ENCODE measurements around the gene ZNF516.

The ZNF516 gene

GRCh38 chr18:76399613-76400391 is 95.2 kb downstream of the ZNF516 start:
- no peak for DNase-seq (ENCODE audit: low read depth, low spot score)

GRCh38 chr18:76398896-76399612 is 96.0 kb downstream of the ZNF516 start:
- DNase-seq (ENCODE audit: low read depth, low spot score), result peak; percentile 57

DNA sequence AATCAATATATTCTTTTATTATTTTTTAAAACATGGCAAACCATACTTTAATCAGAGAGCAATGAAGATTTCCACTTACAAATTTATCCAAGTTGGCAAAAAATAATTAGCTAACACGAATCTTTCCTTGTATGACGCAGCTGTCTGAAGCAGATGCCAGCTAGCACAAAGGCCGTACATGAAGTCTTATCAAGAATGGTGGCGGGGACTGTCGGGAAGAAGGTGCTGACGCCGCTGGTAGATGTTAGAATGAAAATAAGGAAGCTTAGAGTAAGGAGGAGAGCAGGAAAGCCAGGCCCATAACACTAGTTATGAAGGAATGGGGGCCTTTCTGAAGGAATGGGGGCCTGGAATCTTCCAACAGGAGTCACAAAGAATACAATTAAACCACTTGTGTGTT is 96.7 kb downstream of the ZNF516 start:
- DNase-seq (ENCODE audit: low read depth, low spot score), result no peak

DNA sequence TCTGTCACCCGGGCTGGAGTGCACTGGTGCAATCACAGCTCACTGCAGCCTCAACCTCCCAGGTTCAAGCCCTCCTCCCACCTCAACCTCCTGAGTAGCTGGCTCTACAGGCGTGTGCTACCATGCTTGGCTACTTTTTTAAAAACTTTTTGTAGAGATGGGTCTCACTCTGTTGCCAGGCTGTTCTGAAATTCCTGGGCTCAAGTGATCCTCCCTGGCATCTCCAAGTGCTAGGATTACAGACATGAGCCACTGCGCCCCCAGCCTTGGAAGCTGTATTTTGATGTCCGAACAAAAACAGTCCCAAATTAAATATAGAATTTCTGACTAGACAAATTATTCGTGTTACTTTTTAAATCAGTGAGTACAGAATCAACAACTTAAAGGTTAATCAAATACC is 97.4 kb downstream of the ZNF516 start:
- DNase-seq (ENCODE audit: low read depth, low spot score), result no peak

DNA sequence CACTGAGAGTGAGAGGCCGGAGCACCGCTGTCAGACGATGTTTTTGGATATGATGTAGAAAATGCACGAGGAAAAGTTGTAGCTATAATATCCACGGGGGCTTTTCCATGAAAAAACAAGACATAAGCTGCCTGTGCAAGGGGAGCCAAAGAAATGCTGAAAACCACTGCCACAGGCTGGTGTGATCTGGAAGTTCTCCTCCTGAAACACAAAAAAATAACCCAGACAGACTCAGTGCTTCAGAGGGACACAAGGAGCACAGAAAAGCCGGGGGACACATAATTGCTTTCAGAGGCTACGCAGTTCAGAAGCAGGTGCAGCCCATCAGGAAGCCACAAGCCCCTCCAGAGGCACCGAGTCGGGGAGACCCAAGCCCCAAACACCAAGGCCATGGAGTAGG is 98.2 kb downstream of the ZNF516 start:
- no peak for DNase-seq (ENCODE audit: low read depth, low spot score)

- DNase-seq (ENCODE audit: low read depth, low spot score), result no peak
Measured at GRCh38 chr18:76395609-76396008, 99.4 kb downstream of the ZNF516 start.

- no peak for DNase-seq (ENCODE audit: low read depth, low spot score)
Measured at GRCh38 chr18:76394780-76395476, 100.1 kb downstream of the ZNF516 start.

GRCh38 chr18:76392349-76392748 is 102.7 kb downstream of the ZNF516 start:
- no peak for DNase-seq (ENCODE audit: low read depth, low spot score)

DNA sequence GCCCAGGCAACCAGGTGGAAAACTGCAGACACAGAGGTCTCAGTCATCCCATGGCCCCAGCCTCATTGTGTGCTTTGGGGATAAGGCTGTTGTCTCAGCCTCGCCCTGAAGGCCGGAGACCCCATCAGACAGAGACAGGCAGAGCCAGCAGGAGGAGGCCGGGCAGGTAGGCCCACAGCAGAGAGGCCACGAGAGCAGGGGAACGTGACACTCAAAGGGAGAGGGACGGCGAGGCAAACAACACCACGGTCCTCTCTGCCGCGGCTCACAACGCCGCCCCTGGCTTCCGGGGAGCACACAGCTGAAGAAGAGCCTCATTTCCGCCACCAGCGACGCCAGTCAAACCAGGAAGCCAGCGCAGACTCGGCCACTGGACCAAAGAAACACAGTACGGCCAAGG is 103.3 kb downstream of the ZNF516 start:
- no peak for DNase-seq (ENCODE audit: low read depth, low spot score)

- DNase-seq (ENCODE audit: low read depth, low spot score), result no peak
Measured at GRCh38 chr18:76391038-76391437, 104.0 kb downstream of the ZNF516 start.

GRCh38 chr18:76390452-76391035 is 104.5 kb downstream of the ZNF516 start:
- no peak for DNase-seq (ENCODE audit: low read depth, low spot score)

GRCh38 chr18:76389716-76390115 is 105.3 kb downstream of the ZNF516 start:
- no peak for DNase-seq (ENCODE audit: low read depth, low spot score)

DNA sequence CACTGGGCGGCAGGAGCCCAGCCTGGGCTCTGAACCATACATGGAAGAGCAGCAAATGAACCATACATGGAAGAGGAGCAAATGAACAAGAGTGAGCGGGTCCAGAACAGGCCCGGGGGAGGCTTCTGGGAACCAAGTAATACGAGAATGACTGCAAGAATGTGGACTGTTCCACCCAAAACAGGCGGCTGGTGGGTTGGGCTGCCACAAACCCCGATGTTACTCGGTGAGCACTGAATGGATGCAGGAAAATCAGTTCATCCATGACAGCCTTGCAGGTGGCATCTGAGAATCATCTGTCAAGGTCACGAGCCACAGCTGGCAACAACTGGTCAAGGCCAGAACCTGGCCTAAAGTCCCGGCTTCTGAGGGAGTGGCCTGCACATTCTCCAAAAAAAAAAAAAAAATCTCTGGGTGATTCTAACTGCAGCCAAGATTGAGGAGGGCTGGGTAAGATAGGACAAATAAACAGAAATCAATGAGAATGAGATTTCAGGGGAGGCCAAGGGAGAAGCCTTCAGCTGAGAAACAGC is 106.1 kb downstream of the ZNF516 start:
- DNase-seq (ENCODE audit: low read depth, low spot score), result no peak

DNA sequence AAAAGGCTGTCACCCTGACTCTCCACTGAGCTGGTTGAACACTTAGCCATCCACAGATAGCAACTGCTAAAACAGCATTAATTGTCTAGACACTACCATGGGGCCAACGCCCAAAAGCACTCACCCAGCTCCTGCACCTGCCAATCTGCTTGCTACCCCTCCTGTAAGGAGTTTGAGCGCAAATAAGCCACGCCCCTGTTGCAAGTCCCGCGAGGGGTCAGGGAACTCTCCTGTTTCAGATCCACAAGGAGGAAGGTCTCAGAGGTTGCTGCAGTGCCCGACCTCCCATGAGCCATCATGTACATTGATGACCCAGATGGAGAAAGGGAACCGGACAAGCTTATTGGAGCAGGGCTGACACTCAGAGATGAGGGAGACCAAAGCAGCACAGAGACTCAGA is 106.8 kb downstream of the ZNF516 start:
- DNase-seq (ENCODE audit: low read depth, low spot score), result no peak

DNA sequence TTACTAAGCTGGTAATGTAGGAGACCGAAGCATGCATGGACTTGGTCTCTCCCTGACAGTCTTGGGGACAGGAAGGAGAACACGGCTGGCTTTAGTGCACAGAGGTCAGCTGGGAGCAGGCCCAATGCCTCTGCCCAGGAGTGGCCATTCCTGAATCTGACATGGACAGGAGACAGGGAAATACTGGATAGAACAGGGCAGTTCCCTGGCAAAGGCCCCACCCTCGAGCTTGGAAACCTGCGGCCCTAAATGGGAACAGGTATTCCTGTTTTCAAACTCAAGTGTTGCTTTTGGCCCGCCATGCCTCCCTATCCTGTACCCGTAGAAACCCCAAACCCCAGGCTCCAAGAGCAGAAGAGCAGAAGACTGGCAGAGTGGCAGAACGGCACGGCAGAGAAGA is 107.4 kb downstream of the ZNF516 start:
- DNase-seq (ENCODE audit: low read depth, low spot score), result no peak

GRCh38 chr18:76386886-76387285 is 108.2 kb downstream of the ZNF516 start:
- no peak for DNase-seq (ENCODE audit: low read depth, low spot score)

- no peak for DNase-seq (ENCODE audit: low read depth, low spot score)
Measured at GRCh38 chr18:76386071-76386470, 109.0 kb downstream of the ZNF516 start.

GRCh38 chr18:76385681-76385975 is 109.4 kb downstream of the ZNF516 start:
- no peak for DNase-seq (ENCODE audit: low read depth, low spot score)

DNA sequence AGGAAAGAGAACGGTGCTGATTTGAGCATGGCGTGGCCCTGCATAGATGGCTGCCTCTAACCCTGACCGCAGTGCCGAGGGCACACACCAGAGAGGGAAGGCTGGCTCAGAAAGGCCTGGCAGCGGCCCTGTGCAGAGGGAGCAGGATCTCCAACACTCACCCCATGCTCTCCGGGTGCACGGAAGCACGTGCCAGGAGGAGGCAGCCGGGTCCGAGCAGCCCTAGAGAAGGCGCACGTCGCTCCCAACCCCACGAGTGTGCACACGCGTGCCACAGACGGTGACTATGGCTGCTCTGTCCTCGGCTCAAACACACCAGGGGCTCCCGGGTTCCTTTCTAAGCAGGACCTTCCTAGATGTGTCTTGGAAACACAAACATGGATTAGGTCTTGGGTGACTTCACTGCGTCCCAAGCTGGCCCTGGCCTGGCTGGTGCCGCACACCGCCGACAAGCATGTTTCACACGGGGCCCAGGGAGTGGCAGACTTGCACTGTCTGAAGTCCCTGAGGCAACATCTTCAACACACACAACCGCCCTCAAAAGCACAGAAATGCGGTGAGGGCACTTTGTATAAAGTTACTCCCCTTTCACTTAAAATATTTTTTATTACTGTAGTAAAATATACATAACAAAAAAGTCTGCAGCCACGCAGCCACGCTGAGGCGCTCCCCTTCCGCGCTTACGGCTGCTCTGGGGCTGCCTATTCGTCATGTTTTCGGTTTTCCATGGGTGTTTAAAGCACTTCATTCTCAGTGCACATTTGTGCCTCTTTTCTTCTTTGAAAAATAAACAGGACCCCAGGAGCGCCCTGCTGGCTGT is 110.0 kb downstream of the ZNF516 start:
- DNase-seq (ENCODE audit: low read depth, low spot score), result no peak

DNA sequence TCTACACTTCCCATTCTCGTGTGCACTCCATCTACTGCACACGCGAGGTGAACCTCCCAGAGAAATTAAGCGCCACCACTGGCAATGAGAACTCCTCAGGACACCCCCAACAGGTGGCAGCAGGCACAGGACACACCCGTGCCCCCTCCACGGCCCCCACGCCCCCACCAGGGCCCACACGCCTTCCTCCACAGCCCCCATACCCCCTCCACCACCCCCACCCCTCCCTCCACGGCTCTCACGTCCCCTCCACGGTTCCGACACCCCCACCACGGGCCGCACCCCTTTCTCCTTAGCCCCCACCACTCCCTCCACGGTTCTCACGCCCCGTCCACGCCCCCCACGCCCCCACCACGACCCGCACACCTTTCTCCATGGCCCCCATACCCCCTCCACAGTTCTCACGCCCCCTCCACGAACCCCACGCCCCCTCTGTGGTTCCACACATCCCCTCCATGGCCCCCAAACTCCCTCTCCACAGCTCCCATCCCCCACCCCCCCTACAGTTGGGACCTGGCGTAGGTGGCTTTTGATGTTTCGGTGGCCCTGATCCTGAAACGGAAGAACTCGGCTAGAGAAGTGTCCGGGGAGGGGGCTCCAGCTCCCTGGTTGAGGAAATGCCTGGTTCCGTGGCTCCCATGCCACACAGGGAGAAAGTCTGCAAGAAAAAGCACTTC is 110.8 kb downstream of the ZNF516 start:
- DNase-seq (ENCODE audit: low read depth, low spot score), result no peak

DNA sequence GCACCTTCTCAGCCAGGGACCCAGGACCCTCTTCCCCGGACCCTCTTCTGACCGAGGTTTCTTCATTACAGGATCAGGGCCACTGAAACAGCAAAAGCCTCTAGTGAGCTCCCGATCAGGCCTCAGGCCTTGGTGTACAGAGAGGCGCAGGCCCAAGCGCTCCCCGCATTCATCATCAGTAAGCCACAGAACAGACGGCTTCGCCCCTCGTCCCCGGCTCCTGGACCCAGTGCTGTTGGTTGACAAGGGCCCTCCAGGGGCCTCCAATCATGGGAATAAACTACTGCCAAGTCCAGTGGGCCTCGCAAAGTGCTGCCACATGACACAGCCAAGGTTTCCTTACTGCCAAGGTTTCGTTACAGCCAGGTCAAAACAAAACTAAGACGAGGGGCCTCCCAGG is 111.4 kb downstream of the ZNF516 start:
- DNase-seq (ENCODE audit: low read depth, low spot score), result no peak
